Activated CD8-positive, alpha-beta T cell treated with anti-CD3 and anti-CD28 coated beads for 36 hours (primary cell): ENCODE results near the gene PTGES2. TPM values are rescaled to one million over a fixed set of nuclear protein-coding genes. Genes with fewer than 3 reads are reported as not detected.

Experiments
- ATAC-seq: fragments of 200-7000 bp; cut with Tn5 transposase; one replicate; pipeline ENCODE4 v1.10.0; 2021; ENCODE audit warnings: mild to moderate bottlenecking, moderate library complexity
- CTCF ChIA-PET: fragments of 350-600 bp; sonication (Branson Sonifier 250); formaldehyde crosslinking; loops from one replicate; lab custom pipeline; 2021; ENCODE audit warnings: antibody characterized with exemption; lab: Charles Lee
- POLR2A ChIA-PET: fragments of 350-600 bp; sonication (Branson Sonifier 250); formaldehyde crosslinking; loops from one replicate; lab custom pipeline; 2021; ENCODE audit warnings: antibody characterized with exemption; lab: Charles Lee
- DNase-seq: peaks from one replicate; pipeline ENCODE4 v3.0.0-alpha.2; 2020
- H3K27ac Mint-ChIP-seq: one replicate; pipeline ENCODE4 v1.8.0; 2021; ENCODE audit warnings: mild to moderate bottlenecking, mixed read lengths
- H3K27me3 Mint-ChIP-seq: one replicate; pipeline ENCODE4 v1.8.0; 2021; ENCODE audit warnings: mixed read lengths
- H3K36me3 Mint-ChIP-seq: one replicate; pipeline ENCODE4 v1.8.0; 2021; ENCODE audit warnings: low read depth, mixed read lengths
- H3K4me1 Mint-ChIP-seq: one replicate; pipeline ENCODE4 v1.8.0; 2021; ENCODE audit warnings: low read depth, mixed read lengths
- H3K4me3 Mint-ChIP-seq: one replicate; pipeline ENCODE4 v1.8.0; 2021; ENCODE audit warnings: mild to moderate bottlenecking, moderate library complexity, mixed read lengths
- H3K9me3 Mint-ChIP-seq: one replicate; pipeline ENCODE4 v1.8.0; 2021; ENCODE audit warnings: mixed read lengths
- intact Hi-C: fragments of 100-400 bp; cut with micrococcal nuclease; formaldehyde crosslinking; loops from one replicate; pipeline ENCODE4 v1.10.0; 2022
- total RNA-seq, 2 experiments: library from RNA; stranded (reverse); gene quantifications; one replicate each; pipeline ENCODE4 v1.2.3, GENCODE V29; 2021
- TF ChIP-seq, protein P1 (sequence below): fragments of 200-600 bp; IDR thresholded peaks from one replicate; pipeline ENCODE4 v1.8.0; 2022; ENCODE audit warnings: antibody characterized with exemption, mild to moderate bottlenecking

The PTGES2 gene
- total RNA-seq, 2 experiments from 2014 or later, result 40.8 to 49.5 TPM

DNA sequence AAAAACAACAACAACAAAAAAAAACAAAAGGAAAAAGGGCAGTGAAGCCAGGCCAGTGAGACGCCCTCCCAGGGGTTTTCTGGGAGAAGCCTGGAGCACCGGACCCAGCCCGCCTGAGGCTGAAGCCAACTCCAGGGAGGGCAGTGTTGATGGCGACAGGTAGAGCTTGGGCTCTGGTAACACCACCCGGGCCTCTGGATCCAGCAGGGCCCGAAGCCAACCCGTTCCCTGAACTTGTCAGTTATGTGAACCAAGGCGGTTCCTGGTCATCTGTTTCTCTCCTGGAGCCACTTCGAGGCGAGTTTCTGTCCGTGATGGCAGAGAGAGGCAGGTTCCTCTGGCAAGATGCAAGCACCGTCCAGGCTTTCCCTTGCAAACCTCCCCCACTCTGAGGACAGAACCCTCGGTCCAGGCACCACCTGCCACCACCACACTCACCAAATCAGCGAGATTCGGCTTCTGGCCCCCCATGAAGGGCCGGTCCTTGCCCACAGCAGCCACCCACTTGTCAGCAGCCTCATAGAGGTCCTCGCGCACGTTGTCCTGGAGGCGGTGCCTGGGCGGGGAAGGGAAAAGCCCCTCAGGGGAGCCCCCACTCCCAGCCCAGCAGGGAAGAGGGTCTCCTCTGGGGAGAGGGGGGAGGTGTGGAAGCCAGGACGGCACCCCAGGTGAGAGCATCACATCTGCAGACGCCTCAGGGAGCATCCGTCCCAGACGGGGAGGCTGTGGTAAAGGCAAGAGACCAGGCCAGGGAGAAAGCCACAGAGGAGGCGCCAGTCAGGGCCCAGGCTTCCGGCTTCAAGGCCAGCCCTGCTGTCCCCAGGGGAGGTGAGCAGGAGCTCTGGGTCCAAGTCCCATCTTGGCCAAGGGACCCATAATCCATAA, 5.4 kb downstream of the PTGES2 start:
- DNase-seq (no peak), ATAC-seq (no peak)
- H3K36me3 Mint-ChIP-seq, result peaks cover 13% of the 10 kb centered on the region
- TF ChIP-seq, protein P1, sequence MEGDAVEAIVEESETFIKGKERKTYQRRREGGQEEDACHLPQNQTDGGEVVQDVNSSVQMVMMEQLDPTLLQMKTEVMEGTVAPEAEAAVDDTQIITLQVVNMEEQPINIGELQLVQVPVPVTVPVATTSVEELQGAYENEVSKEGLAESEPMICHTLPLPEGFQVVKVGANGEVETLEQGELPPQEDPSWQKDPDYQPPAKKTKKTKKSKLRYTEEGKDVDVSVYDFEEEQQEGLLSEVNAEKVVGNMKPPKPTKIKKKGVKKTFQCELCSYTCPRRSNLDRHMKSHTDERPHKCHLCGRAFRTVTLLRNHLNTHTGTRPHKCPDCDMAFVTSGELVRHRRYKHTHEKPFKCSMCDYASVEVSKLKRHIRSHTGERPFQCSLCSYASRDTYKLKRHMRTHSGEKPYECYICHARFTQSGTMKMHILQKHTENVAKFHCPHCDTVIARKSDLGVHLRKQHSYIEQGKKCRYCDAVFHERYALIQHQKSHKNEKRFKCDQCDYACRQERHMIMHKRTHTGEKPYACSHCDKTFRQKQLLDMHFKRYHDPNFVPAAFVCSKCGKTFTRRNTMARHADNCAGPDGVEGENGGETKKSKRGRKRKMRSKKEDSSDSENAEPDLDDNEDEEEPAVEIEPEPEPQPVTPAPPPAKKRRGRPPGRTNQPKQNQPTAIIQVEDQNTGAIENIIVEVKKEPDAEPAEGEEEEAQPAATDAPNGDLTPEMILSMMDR, result no peak
- no peak overlapping the region for H3K4me3 Mint-ChIP-seq
- ChIA-PET POLR2A (interaction anchor here (1.0 kb wide), 1 partner anchor 35 kb away, joined by 3 read pairs; no protein-coding TSS in a partner anchor), CTCF (no interaction called here)
- no peaks in the 10 kb centered on the region for H3K9me3 Mint-ChIP-seq
- intact Hi-C loops, result no loop called here
- H3K27ac Mint-ChIP-seq, result no peak overlapping the region
- H3K27me3 Mint-ChIP-seq, result no peaks in the 10 kb centered on the region
- H3K4me1 Mint-ChIP-seq, result peaks cover 25% of the 10 kb centered on the region

DNA sequence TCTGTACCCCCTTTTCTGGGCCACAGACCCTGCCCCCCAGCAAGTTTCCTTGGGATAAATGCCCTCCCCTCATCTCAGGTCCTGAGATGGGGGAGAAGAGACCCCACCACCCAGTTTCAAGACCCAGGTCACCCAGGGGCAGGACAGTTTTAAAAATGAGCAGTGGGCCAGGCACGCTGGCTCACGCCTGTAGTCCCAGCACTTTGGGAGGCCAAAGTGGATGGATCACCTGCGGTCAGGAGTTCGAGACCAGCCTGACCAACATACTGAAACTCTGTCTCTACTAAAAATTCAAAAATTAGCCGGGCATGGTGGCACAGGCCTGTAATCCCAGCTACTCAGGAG, 6.1 kb downstream of the PTGES2 start:
- Mint-ChIP-seq H3K9me3 (no peaks in the 10 kb centered on the region), H3K4me1 (peaks cover 24% of the 10 kb centered on the region), H3K27ac (no peak overlapping the region), H3K36me3 (peaks cover 13% of the 10 kb centered on the region), H3K27me3 (no peaks in the 10 kb centered on the region), H3K4me3 (no peak overlapping the region)
- TF ChIP-seq, protein P1, result no peak
- ATAC-seq (no peak), DNase-seq (no peak)
- intact Hi-C loops, result no loop called here
- CTCF ChIA-PET, result no interaction called here
- POLR2A ChIA-PET, result no interaction called here

DNA sequence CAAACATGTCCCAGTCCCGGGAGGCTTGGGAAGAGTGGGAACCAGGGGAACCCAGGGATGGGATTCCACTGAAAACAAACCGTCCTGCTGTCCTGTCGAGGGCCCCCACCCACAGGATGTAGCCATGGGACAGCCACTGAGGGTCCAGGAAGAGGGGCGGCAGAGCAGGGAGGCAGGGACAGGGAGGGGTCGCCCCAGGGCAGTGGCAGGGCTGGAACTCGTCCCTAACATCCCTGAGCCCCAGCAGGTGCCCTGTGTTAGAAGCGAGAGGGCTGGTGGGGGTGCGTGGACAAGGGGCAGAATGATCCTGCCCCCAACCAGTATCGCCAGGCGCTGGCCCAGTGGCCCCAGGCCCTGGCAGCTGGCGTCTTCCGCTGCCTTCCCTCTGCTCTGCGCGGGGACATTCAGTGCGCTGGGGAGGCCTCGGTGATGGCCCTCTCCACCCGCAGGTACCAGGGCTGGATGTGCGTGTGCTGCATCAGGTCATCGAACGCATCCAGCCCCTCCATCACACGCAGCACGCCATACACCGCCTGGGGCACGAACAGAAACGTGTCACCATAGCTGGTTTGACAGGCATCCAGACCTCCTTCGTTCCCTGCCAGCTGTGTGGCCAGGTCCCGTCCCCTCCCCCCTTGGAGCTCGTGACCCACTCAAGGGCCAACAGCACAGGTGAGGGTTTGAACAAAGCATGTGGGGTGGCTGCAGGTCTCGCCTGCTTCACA, 6.6 kb downstream of the PTGES2 start:
- H3K4me3 Mint-ChIP-seq, result no peak overlapping the region
- H3K4me1 Mint-ChIP-seq, result peaks cover 20% of the 10 kb centered on the region
- H3K9me3 Mint-ChIP-seq, result no peaks in the 10 kb centered on the region
- intact Hi-C loops, result no loop called here
- CTCF ChIA-PET, result interaction anchor here (1.2 to 1.6 kb wide), 2 partner anchors 8 to 21 kb away, joined by 3 to 6 read pairs; no protein-coding TSS in a partner anchor
- TF ChIP-seq, protein P1, result no peak
- POLR2A ChIA-PET, result interaction anchor here (0.6 kb wide), 1 partner anchor 111 kb away, joined by 3 read pairs; no protein-coding TSS in a partner anchor
- no peak for ATAC-seq
- H3K27me3 Mint-ChIP-seq, result no peaks in the 10 kb centered on the region
- H3K36me3 Mint-ChIP-seq, result peaks cover 9% of the 10 kb centered on the region
- no peak overlapping the region for H3K27ac Mint-ChIP-seq
- no peak for DNase-seq

DNA sequence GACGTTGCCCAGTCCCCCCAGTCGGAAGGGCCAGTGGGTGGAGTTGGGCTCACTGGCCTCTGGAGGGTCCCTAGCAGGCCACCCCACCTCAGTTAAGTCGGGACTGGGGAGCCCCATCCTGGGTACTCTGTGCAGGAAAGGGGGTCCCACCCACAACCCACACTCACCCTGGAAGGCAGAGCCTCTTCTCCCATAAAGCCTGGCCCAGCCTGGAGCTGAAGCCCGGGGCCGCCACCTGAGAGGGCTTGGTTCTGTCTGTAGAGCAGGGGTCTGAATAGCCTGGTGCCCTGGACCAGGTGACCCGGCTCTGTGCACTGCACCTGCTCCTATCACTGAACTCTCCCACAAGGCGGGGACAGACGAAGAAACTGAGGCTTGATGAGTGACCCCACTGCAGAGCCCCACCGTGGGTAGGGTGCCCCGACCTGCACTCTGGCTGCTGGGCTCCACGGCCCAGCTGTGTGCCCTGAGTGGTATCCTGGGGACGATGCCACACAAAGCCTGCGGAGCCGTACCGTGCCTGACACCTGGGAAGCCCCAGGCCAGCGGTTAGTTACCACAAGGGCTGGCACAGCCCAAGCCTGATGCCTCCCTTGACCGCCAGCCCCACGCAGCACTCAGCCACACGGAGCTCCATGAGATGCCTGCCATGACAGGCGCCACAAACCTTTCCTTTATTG, 7.3 kb downstream of the PTGES2 start:
- DNase-seq, result no peak
- no peak overlapping the region for H3K27ac Mint-ChIP-seq
- POLR2A ChIA-PET, result interaction anchor here (0.6 kb wide), 1 partner anchor 111 kb away, joined by 3 read pairs; no protein-coding TSS in a partner anchor
- TF ChIP-seq, protein P1, result no peak
- CTCF ChIA-PET, result interaction anchor here (0.9 to 1.6 kb wide), 4 partner anchors 8 to 250 kb away, joined by 3 to 6 read pairs (median 3); no protein-coding TSS in a partner anchor
- no peaks in the 10 kb centered on the region for H3K27me3 Mint-ChIP-seq
- H3K9me3 Mint-ChIP-seq, result no peaks in the 10 kb centered on the region
- H3K4me3 Mint-ChIP-seq, result no peak overlapping the region
- intact Hi-C loops, result no loop called here
- H3K4me1 Mint-ChIP-seq, result peaks cover 17% of the 10 kb centered on the region
- no peak for ATAC-seq
- peaks cover 9% of the 10 kb centered on the region for H3K36me3 Mint-ChIP-seq
